OCI-LY1 (cell line): ENCODE data around the gene CLIP2.
"Not testable (repeated sequence)": the region's sequence is repeated elsewhere in the genome, so short reads cannot be mapped to it uniquely, and the experiment has no call there.

Source experiments
- EZH2 ChIP-seq: fragments of 200-600 bp; sonication (generic), shearing (Covaris generic); IDR thresholded peaks from 2 replicates; pipeline ENCODE4 v1.8.0; 2017; ENCODE audit warnings: borderline replicate concordance, mixed run types, mild to moderate bottlenecking, antibody characterized with exemption, low read length, moderate library complexity, mixed read lengths
- TF ChIP-seq, protein P1 (sequence below): fragments of 200-600 bp; sonication (generic), shearing (Covaris generic); IDR thresholded peaks from 2 replicates; pipeline ENCODE4 v1.5.1; 2017; ENCODE audit warnings: mild to moderate bottlenecking, antibody characterized with exemption, low read length, moderate library complexity, mixed read lengths

- TF ChIP-seq, protein P1, sequence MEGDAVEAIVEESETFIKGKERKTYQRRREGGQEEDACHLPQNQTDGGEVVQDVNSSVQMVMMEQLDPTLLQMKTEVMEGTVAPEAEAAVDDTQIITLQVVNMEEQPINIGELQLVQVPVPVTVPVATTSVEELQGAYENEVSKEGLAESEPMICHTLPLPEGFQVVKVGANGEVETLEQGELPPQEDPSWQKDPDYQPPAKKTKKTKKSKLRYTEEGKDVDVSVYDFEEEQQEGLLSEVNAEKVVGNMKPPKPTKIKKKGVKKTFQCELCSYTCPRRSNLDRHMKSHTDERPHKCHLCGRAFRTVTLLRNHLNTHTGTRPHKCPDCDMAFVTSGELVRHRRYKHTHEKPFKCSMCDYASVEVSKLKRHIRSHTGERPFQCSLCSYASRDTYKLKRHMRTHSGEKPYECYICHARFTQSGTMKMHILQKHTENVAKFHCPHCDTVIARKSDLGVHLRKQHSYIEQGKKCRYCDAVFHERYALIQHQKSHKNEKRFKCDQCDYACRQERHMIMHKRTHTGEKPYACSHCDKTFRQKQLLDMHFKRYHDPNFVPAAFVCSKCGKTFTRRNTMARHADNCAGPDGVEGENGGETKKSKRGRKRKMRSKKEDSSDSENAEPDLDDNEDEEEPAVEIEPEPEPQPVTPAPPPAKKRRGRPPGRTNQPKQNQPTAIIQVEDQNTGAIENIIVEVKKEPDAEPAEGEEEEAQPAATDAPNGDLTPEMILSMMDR: not testable (repeated sequence)
- TF ChIP-seq EZH2: not testable (repeated sequence)
These were observed 113.5 kb downstream of the CLIP2 start for GRCh38 chr7:74402668-74403067.
